Heart left ventricle (tissue), 16 donors: Measurements from ENCODE around the gene GZMM. TPM values are rescaled to one million over a fixed set of nuclear protein-coding genes. Genes with fewer than 3 reads are reported as not detected.

Source experiments
- ATAC-seq, 4 donors: fragments of 200-7000 bp; cut with Tn5 transposase; one replicate each; pipeline ENCODE4 v1.9.1; 2020 to 2022; ENCODE audit warnings: moderate library complexity in 4 of 4, mild to moderate bottlenecking in 3 of 4, moderate number of reproducible peaks in 1 of 4
- DNase-seq, 5 donors: peaks; one replicate each; pipeline ENCODE4 v3.0.0-alpha.2; 2020
- H3K27ac ChIP-seq, 12 donors: fragments of 200-600 bp; sonication (generic) in 4 of 12; one replicate each; pipeline versions ENCODE4 v1.5.0 to v1.8.0; 2016 to 2022; ENCODE audit warnings: mild to moderate bottlenecking in 2 of 12
- H3K27me3 ChIP-seq, 9 donors: fragments of 200-600 bp; sonication (generic) in 2 of 9; one replicate each; pipeline versions ENCODE4 v1.5.1 to v1.8.0; 2016 to 2022; ENCODE audit warnings: mild to moderate bottlenecking in 3 of 9
- H3K36me3 ChIP-seq, 9 donors: fragments of 200-600 bp; sonication (generic) in 2 of 9; one replicate each; pipeline versions ENCODE4 v1.5.0 to v1.8.0; 2018 to 2022; ENCODE audit warnings: mild to moderate bottlenecking in 2 of 9
- H3K4me1 ChIP-seq, 12 donors: fragments of 200-600 bp; sonication (generic) in 4 of 12; one replicate each; pipeline versions ENCODE4 v1.5.0 to v1.8.0; 2016 to 2022; ENCODE audit warnings: mild to moderate bottlenecking in 3 of 12
- H3K4me3 ChIP-seq, 12 donors: fragments of 200-600 bp; sonication (generic) in 4 of 12; one replicate each; pipeline versions ENCODE4 v1.5.0 to v1.8.0; 2017 to 2022; ENCODE audit warnings: mild to moderate bottlenecking in 9 of 12, moderate library complexity in 4 of 12
- H3K9me3 ChIP-seq, 12 donors: fragments of 200-600 bp; sonication (generic) in 4 of 12; one replicate each; pipeline versions ENCODE4 v1.5.0 to v1.8.0; 2016 to 2022; ENCODE audit warnings: mild to moderate bottlenecking in 1 of 12
- CTCF ChIP-seq, 12 donors: fragments of 200-600 bp; sonication (generic) in 4 of 12; IDR thresholded peaks; one replicate each; pipeline versions ENCODE4 v1.5.0 to v1.8.0; 2018 to 2022; ENCODE audit warnings: antibody characterized with exemption in 12 of 12, mild to moderate bottlenecking in 5 of 12
- POLR2A ChIP-seq, 2 donors: fragments of 450-650 bp; IDR thresholded peaks; one replicate each; pipeline ENCODE4 v1.6.1; 2017; ENCODE audit warnings: antibody characterized with exemption in 2 of 2, mild to moderate bottlenecking in 2 of 2, moderate library complexity in 2 of 2
- WGBS, 4 donors: extraction: QIAGEN DNeasy Blood & Tissue Kit in 2 of 4; methylation state at CpG; one replicate each; pipeline versions ENCODE4 v1.1.5 to v1.1.7; 2013 to 2018; 5-methylcytosine and 5-hydroxymethylcytosine counted together
- intact Hi-C, 10 donors: fragments of 100-400 bp; cut with DNase I; formaldehyde crosslinking; loops; one replicate each; pipeline versions ENCODE4 v1.11.1 to v1.14.2; 2022
- polyA plus RNA-seq, 2 donors: library from polyadenylated mRNA; stranded (reverse); fragments of 200-250 nt; gene quantifications; one replicate each; pipeline ENCODE4 v1.2.3, GENCODE V29; 2013
- total RNA-seq, 9 donors: library from RNA; depleted of rRNA in 2 of 9; stranded (reverse); fragments of >200 nt in 2 of 9; fragmentation: NEBNext Ultra II Directional in 3 of 9; extraction: Animal tissue kit (Norgen Biotek cat#: 25700) in 3 of 9; gene quantifications; one replicate each; pipeline versions ENCODE4 v1.1.0 to v1.2.4, GENCODE V29; 2016 to 2023
- donor health status: ischemic (EF 13 %, LVEDD 7.1; RV severe dilation, severe dysfunction).
- donor health status: healthy with polysubstance abuse.
- donor health status: DM: no; HTN: yes; CAD: no.
- donor health status: DM: no; HTN: no; CAD: no.
- donor health status: ischemic (EF 25% LVEDD 6.9; RV normal size, moderate dysfunction).
- donor health status: ischemic (EF 25% LVEDD 5.7; RV mildly dilated, moderate dysfunction).
- donor health status: healthy.
- donor health status: DM: yes; HTN: yes; CAD: no.
- donor health status: ischemic (EF 35%, LVEDD 5.7; RV mildly dilated, moderate dysfunction).
- donor health status: nonischemic (EF 11% LVEDD 7.7; RV severe dilation, severe dysfunction).
- donor health status: DM: yes; HTN: yes; CAD: no.
- donor health status: PGD.
- donor health status: ischemic (EF 29% LVEDD 5.4; RV normal size, mild dysfunction).
- donor health status: nonischemic (EF 23%, LVEDD 6.1; RV moderate dilation, normal function).

Gene GZMM
- total and polyA plus RNA-seq, 11 donors, result 0.12 to 3.0 (median 0.47) TPM; not detected in 5

GRCh38 chr19:579111-579841 is 35.4 kb downstream of the GZMM start:
- H3K4me1 ChIP-seq, result peaks cover 3 to 87% (median 49%) of the 10 kb centered on the region in 12 donors
- ATAC-seq (no peak), DNase-seq (peak in 2 of 5 donors; percentile 24 to 54)
- no peak for TF ChIP-seq POLR2A (IDR thresholded peaks at IDR 0.05)
- no peak for TF ChIP-seq CTCF (IDR thresholded peaks at IDR 0.05)
- H3K27me3 ChIP-seq, result no peaks in the 10 kb centered on the region
- H3K27ac ChIP-seq, result peak overlapping the region in 9 of 12 donors; percentile 24 to 99 (median 43)
- no peaks in the 10 kb centered on the region for H3K9me3 ChIP-seq
- intact Hi-C loops, result no loop called here
- H3K36me3 ChIP-seq, result peaks cover 0 to 67% (median 39%) of the 10 kb centered on the region in 9 donors
- 64 to 81% (median 75%) methylated on average over 13 to 46 of the region's 46 CpGs for WGBS, 4 donors
- H3K4me3 ChIP-seq, result no peak overlapping the region

- DNase-seq (peak in 1 of 5 donors; percentile 59), ATAC-seq (no peak)
- TF ChIP-seq CTCF (IDR thresholded peaks at IDR 0.05) (no peak), POLR2A (IDR thresholded peaks at IDR 0.05) (no peak)
- 51 to 80% (median 65%) methylated on average over 11 of the region's 11 CpGs for WGBS, 4 donors
- peaks cover 0 to 67% (median 39%) of the 10 kb centered on the region in 9 donors for H3K36me3 ChIP-seq
- intact Hi-C loops, result loop anchor here in 2 of 10 donors (5.0 to 10.0 kb wide), 2 partner anchors 53 to 155 kb away; partner anchors contain the start of gene POLRMT (in 1 of the 2)
- peak overlapping the region in 8 of 12 donors; percentile 30 to 99 (median 43) for H3K27ac ChIP-seq
- no peaks in the 10 kb centered on the region for H3K27me3 ChIP-seq
- H3K4me3 ChIP-seq, result no peak overlapping the region
- H3K4me1 ChIP-seq, result peaks cover 3 to 87% (median 44%) of the 10 kb centered on the region in 12 donors
- H3K9me3 ChIP-seq, result no peaks in the 10 kb centered on the region
Measured at GRCh38 chr19:579842-580155, 35.9 kb downstream of the GZMM start.

GRCh38 chr19:580274-580835 is 36.5 kb downstream of the GZMM start:
- TF ChIP-seq POLR2A (IDR thresholded peaks at IDR 0.05), result no peak
- TF ChIP-seq CTCF (IDR thresholded peaks at IDR 0.05), result no peak
- Histone ChIP-seq H3K4me3 (no peak overlapping the region), H3K36me3 (peaks cover 0 to 67% (median 39%) of the 10 kb centered on the region in 9 donors), H3K27ac (peak overlapping the region in 4 of 12 donors; percentile 30 to 99 (median 98)), H3K27me3 (no peaks in the 10 kb centered on the region), H3K9me3 (no peaks in the 10 kb centered on the region), H3K4me1 (peaks cover 3 to 82% (median 39%) of the 10 kb centered on the region in 12 donors)
- no peak for ATAC-seq
- 70 to 78% (median 73%) methylated on average over 14 to 22 of the region's 22 CpGs for WGBS, 4 donors
- DNase-seq, result peak in 1 of 5 donors; percentile 58
- intact Hi-C loops, result loop anchor here in 2 of 10 donors (5.0 to 10.0 kb wide), 2 partner anchors 52 to 154 kb away; partner anchors contain the start of gene POLRMT (in 1 of the 2)
